Activated CD8-positive, alpha-beta memory T cell treated with anti-CD3 and anti-CD28 coated beads for 4 hours (primary cell): ENCODE results near the gene SPAG5.

Source experiments
- DNase-seq, 2 donors: peaks; one replicate each; pipeline ENCODE4 v3.0.0-alpha.2; 2020; ENCODE audit warnings: low read depth in 2 of 2

SPAG5 gene

GRCh38 chr17:28547096-28547622 is 51.7 kb downstream of the SPAG5 start:
- DNase-seq, result no peak

- DNase-seq, result no peak
These were observed 52.9 kb downstream of the SPAG5 start for GRCh38 chr17:28545787-28546415.

GRCh38 chr17:28545141-28545503 is 53.7 kb downstream of the SPAG5 start:
- no peak for DNase-seq

GRCh38 chr17:28544402-28545140 is 54.3 kb downstream of the SPAG5 start:
- DNase-seq, result no peak

GRCh38 chr17:28541439-28541838 is 57.4 kb downstream of the SPAG5 start:
- no peak for DNase-seq

GRCh38 chr17:28540231-28540630 is 58.6 kb downstream of the SPAG5 start:
- DNase-seq, result no peak

GRCh38 chr17:28538296-28538895 is 60.4 kb downstream of the SPAG5 start:
- DNase-seq, result no peak

GRCh38 chr17:28537219-28537610 is 61.6 kb downstream of the SPAG5 start:
- no peak for DNase-seq

- DNase-seq, result no peak
These were observed 62.1 kb downstream of the SPAG5 start for GRCh38 chr17:28536532-28537218.

- no peak for DNase-seq
These were observed 64.0 kb downstream of the SPAG5 start for GRCh38 chr17:28534740-28535375.

- DNase-seq, result no peak
These were observed 65.6 kb downstream of the SPAG5 start for GRCh38 chr17:28533091-28533807.

- DNase-seq, result no peak
These were observed 66.5 kb downstream of the SPAG5 start for GRCh38 chr17:28532050-28532960.

- no peak for DNase-seq
These were observed 67.9 kb downstream of the SPAG5 start for GRCh38 chr17:28530926-28531325.

GRCh38 chr17:28530250-28530649 is 68.6 kb downstream of the SPAG5 start:
- no peak for DNase-seq

- DNase-seq, result no peak
These were observed 69.8 kb downstream of the SPAG5 start for GRCh38 chr17:28529013-28529400.

- no peak for DNase-seq
These were observed 70.4 kb downstream of the SPAG5 start for GRCh38 chr17:28528327-28529012.

GRCh38 chr17:28527859-28528258 is 71.0 kb downstream of the SPAG5 start:
- DNase-seq, result no peak
